Measurements from ENCODE around the gene VIPAS39. TPM values are rescaled to one million over a fixed set of nuclear protein-coding genes. Genes with fewer than 3 reads are reported as not detected.
"Not testable (repeated sequence)": the region's sequence is repeated elsewhere in the genome, so short reads cannot be mapped to it uniquely, and the experiment has no call there.

The VIPAS39 gene
- total RNA-seq, 1 experiment from 2014 or later, result 18.7 TPM

- Mint-ChIP-seq H3K27me3 (ENCODE audit: insufficient read depth, unreplicated experiment) (no peaks in the 10 kb centered on the region), H3K4me1 (ENCODE audit: insufficient read depth, unreplicated experiment) (peaks cover 7% of the 10 kb centered on the region), H3K27ac (ENCODE audit: low read depth, unreplicated experiment) (no peak overlapping the region), H3K4me3 (ENCODE audit: unreplicated experiment) (no peak overlapping the region), H3K9me3 (ENCODE audit: unreplicated experiment) (peaks cover 9% of the 10 kb centered on the region), H3K36me3 (ENCODE audit: insufficient read depth, unreplicated experiment) (peaks cover 37% of the 10 kb centered on the region)
- no TSS peak for BruUV-seq (replicated peaks)
- TF ChIP-seq CTCF (IDR thresholded peaks at IDR 0.05; ENCODE audit: unreplicated experiment), result no peak
- intact Hi-C loops (cut with micrococcal nuclease), result no loop called here
- ChIA-PET POLR2A (interaction anchor here (0.7 kb wide), 1 partner anchor 89 kb away, joined by 3 read pairs; no protein-coding TSS in a partner anchor), CTCF (interaction anchor here (0.6 kb wide), 1 partner anchor 22 kb away, joined by 3 read pairs; no protein-coding TSS in a partner anchor)
- no peak for DNase-seq (ENCODE audit: unreplicated experiment)
These were observed 36.2 kb downstream of the VIPAS39 start for GRCh38 chr14:77421201-77421600.

GRCh38 chr14:77416836-77417235 is 40.6 kb downstream of the VIPAS39 start:
- peaks cover 7% of the 10 kb centered on the region for H3K4me1 Mint-ChIP-seq (ENCODE audit: insufficient read depth, unreplicated experiment)
- TF ChIP-seq CTCF (IDR thresholded peaks at IDR 0.05; ENCODE audit: unreplicated experiment), result no peak
- H3K27me3 Mint-ChIP-seq (ENCODE audit: insufficient read depth, unreplicated experiment), result no peaks in the 10 kb centered on the region
- intact Hi-C loops (cut with micrococcal nuclease), result no loop called here
- H3K4me3 Mint-ChIP-seq (ENCODE audit: unreplicated experiment), result no peak overlapping the region
- H3K27ac Mint-ChIP-seq (ENCODE audit: low read depth, unreplicated experiment), result no peak overlapping the region
- no peaks in the 10 kb centered on the region for H3K36me3 Mint-ChIP-seq (ENCODE audit: insufficient read depth, unreplicated experiment)
- H3K9me3 Mint-ChIP-seq (ENCODE audit: unreplicated experiment), result peaks cover 9% of the 10 kb centered on the region
- BruUV-seq (replicated peaks), result no TSS peak
- no peak for DNase-seq (ENCODE audit: unreplicated experiment)
- POLR2A ChIA-PET, result no interaction called here
- CTCF ChIA-PET, result no interaction called here

- H3K36me3 Mint-ChIP-seq (ENCODE audit: insufficient read depth, unreplicated experiment); H3K4me1 Mint-ChIP-seq (ENCODE audit: insufficient read depth, unreplicated experiment); H3K4me3 Mint-ChIP-seq (ENCODE audit: unreplicated experiment); BruUV-seq (replicated peaks); H3K9me3 Mint-ChIP-seq (ENCODE audit: unreplicated experiment); POLR2A ChIA-PET; intact Hi-C loops (cut with micrococcal nuclease); H3K27ac Mint-ChIP-seq (ENCODE audit: low read depth, unreplicated experiment); DNase-seq (ENCODE audit: unreplicated experiment); H3K27me3 Mint-ChIP-seq (ENCODE audit: insufficient read depth, unreplicated experiment): not testable (repeated sequence)
- CTCF ChIA-PET, result interaction anchor here (0.6 kb wide), 1 partner anchor 130 kb away, joined by 3 read pairs; no protein-coding TSS in a partner anchor
These were observed 41.3 kb downstream of the VIPAS39 start for GRCh38 chr14:77416098-77416497.

GRCh38 chr14:77415403-77416030 is 41.9 kb downstream of the VIPAS39 start:
- not testable (repeated sequence) for H3K36me3 Mint-ChIP-seq (ENCODE audit: insufficient read depth, unreplicated experiment)

GRCh38 chr14:77409131-77409533 is 48.3 kb downstream of the VIPAS39 start:
- no peak overlapping the region for H3K4me3 Mint-ChIP-seq (ENCODE audit: unreplicated experiment)
- ChIA-PET POLR2A (no interaction called here), CTCF (interaction anchor here (0.6 to 1.0 kb wide), 3 partner anchors 37 to 110 kb away, joined by 3 to 4 read pairs (median 3); no protein-coding TSS in a partner anchor)
- no peak overlapping the region for H3K27ac Mint-ChIP-seq (ENCODE audit: low read depth, unreplicated experiment)
- H3K9me3 Mint-ChIP-seq (ENCODE audit: unreplicated experiment), result no peaks in the 10 kb centered on the region
- intact Hi-C loops (cut with micrococcal nuclease), result no loop called here
- no peaks in the 10 kb centered on the region for H3K4me1 Mint-ChIP-seq (ENCODE audit: insufficient read depth, unreplicated experiment)
- no peaks in the 10 kb centered on the region for H3K27me3 Mint-ChIP-seq (ENCODE audit: insufficient read depth, unreplicated experiment)
- TF ChIP-seq CTCF (IDR thresholded peaks at IDR 0.05; ENCODE audit: unreplicated experiment), result no peak
- BruUV-seq (replicated peaks), result no TSS peak
- peak; percentile 30 for DNase-seq (ENCODE audit: unreplicated experiment)
- no peaks in the 10 kb centered on the region for H3K36me3 Mint-ChIP-seq (ENCODE audit: insufficient read depth, unreplicated experiment)

More at GRCh38 chr14:77415403-77416030, 41.9 kb downstream of the VIPAS39 start:
- intact Hi-C loops (cut with micrococcal nuclease); H3K27me3 Mint-ChIP-seq (ENCODE audit: insufficient read depth, unreplicated experiment); H3K27ac Mint-ChIP-seq (ENCODE audit: low read depth, unreplicated experiment); H3K9me3 Mint-ChIP-seq (ENCODE audit: unreplicated experiment); H3K4me3 Mint-ChIP-seq (ENCODE audit: unreplicated experiment); H3K4me1 Mint-ChIP-seq (ENCODE audit: insufficient read depth, unreplicated experiment); BruUV-seq (replicated peaks); DNase-seq (ENCODE audit: unreplicated experiment): not testable (repeated sequence)
- CTCF ChIA-PET, result interaction anchor here (0.6 kb wide), 1 partner anchor 701 kb away, joined by 3 read pairs; no protein-coding TSS in a partner anchor
- POLR2A ChIA-PET, result interaction anchor here (0.6 kb wide), 1 partner anchor 18 kb away, joined by 3 read pairs; no protein-coding TSS in a partner anchor

Data from MCF 10A (cell line).